VCaP (cell line): Measurements from ENCODE around the gene CDH4.
"Not testable (repeated sequence)": the region's sequence is repeated elsewhere in the genome, so short reads cannot be mapped to it uniquely, and the experiment has no call there.

Source experiments
- H3K27ac ChIP-seq: fragments of 450-650 bp; 2 replicates; pipeline ENCODE4 v1.5.1; 2017
- CTCF ChIP-seq: fragments of 450-650 bp; conservative IDR thresholded peaks from 2 replicates; pipeline ENCODE4 v1.5.1; 2017; ENCODE audit warnings: mild to moderate bottlenecking, moderate library complexity

CDH4 gene

GRCh38 chr20:61448386-61448785 is 196.3 kb downstream of the CDH4 start:
- TF ChIP-seq CTCF: no peak
- no peak overlapping the region for H3K27ac ChIP-seq

- H3K27ac ChIP-seq: no peak overlapping the region
- TF ChIP-seq CTCF: no peak
These were observed 197.1 kb downstream of the CDH4 start for GRCh38 chr20:61449057-61449609.

GRCh38 chr20:61449916-61450315 is 197.9 kb downstream of the CDH4 start:
- no peak for TF ChIP-seq CTCF
- H3K27ac ChIP-seq: no peak overlapping the region

- H3K27ac ChIP-seq: no peak overlapping the region
These were observed 198.5 kb downstream of the CDH4 start for GRCh38 chr20:61450549-61450948.

GRCh38 chr20:61451009-61451408 is 198.9 kb downstream of the CDH4 start:
- no peak for TF ChIP-seq CTCF
- H3K27ac ChIP-seq: no peak overlapping the region

More at GRCh38 chr20:61450549-61450948, 198.5 kb downstream of the CDH4 start:
- TF ChIP-seq CTCF: no peak

- no peak for TF ChIP-seq CTCF
- no peak overlapping the region for H3K27ac ChIP-seq
These were observed 199.9 kb downstream of the CDH4 start for GRCh38 chr20:61451953-61452352.

- H3K27ac ChIP-seq: no peak overlapping the region
- TF ChIP-seq CTCF: no peak
These were observed 201.2 kb downstream of the CDH4 start for GRCh38 chr20:61453219-61453618.

GRCh38 chr20:61453623-61454022 is 201.6 kb downstream of the CDH4 start:
- H3K27ac ChIP-seq: not testable (repeated sequence)
